GM12878 (cell line): ENCODE measurements around the gene INHBA. TPM values are rescaled to one million over a fixed set of nuclear protein-coding genes. Genes with fewer than 3 reads are reported as not detected.

Experiments
- BCLAF1 ChIP-seq: fragments of 450-650 bp; IDR thresholded peaks from 2 replicates; pipeline ENCODE4 v1.6.1; 2017; ENCODE audit warnings: antibody characterized with exemption, mild to moderate bottlenecking, moderate library complexity
- E2F8 ChIP-seq: fragments of 450-650 bp; IDR thresholded peaks from 2 replicates; pipeline ENCODE4 v1.6.1; 2018; ENCODE audit warnings: mild to moderate bottlenecking, low read depth, moderate library complexity; ENCODE audit not compliant: partially characterized antibody
- MEF2A ChIP-seq: IDR thresholded peaks from 2 replicates; pipeline ENCODE4 v1.6.1; 2011; ENCODE audit warnings: low read depth, mild to moderate bottlenecking, low read length, moderate library complexity; ENCODE audit not compliant: insufficient read depth
- NFYA ChIP-seq: IDR thresholded peaks from 2 replicates; pipeline ENCODE4 v1.6.1; 2011; ENCODE audit warnings: low read depth, mild to moderate bottlenecking, low read length, improper control_type of control experiment, borderline replicate concordance
- NFYB ChIP-seq: IDR thresholded peaks from 2 replicates; pipeline ENCODE4 v1.6.1; 2011; ENCODE audit warnings: low read depth, mild to moderate bottlenecking, low read length, improper control_type of control experiment, moderate library complexity; ENCODE audit not compliant: insufficient read depth
- NR2C2 ChIP-seq: IDR thresholded peaks from 2 replicates; pipeline ENCODE4 v1.6.1; 2011; ENCODE audit warnings: borderline replicate concordance, low read depth; ENCODE audit not compliant: control insufficient read depth, insufficient read length
- POLR2AphosphoS5 ChIP-seq: IDR thresholded peaks from 2 replicates; pipeline ENCODE4 v1.6.1; 2011; ENCODE audit warnings: mild to moderate bottlenecking, low read length, inconsistent platforms
- RAD21 ChIP-seq: IDR thresholded peaks from 2 replicates; pipeline ENCODE4 v1.6.1; 2011; ENCODE audit warnings: mild to moderate bottlenecking, low read depth, low read length, moderate library complexity; ENCODE audit not compliant: insufficient read depth
- RB1 ChIP-seq: fragments of 450-650 bp; formaldehyde crosslinking; IDR thresholded peaks from 2 replicates; pipeline ENCODE4 v1.6.1; 2017; ENCODE audit warnings: mild to moderate bottlenecking, borderline replicate concordance
- RCOR1 ChIP-seq: conservative IDR thresholded peaks from 2 replicates; pipeline ENCODE4 v1.6.1; 2012; ENCODE audit warnings: low read depth, low read length, improper control_type of control experiment
- SMAD5 ChIP-seq: IDR thresholded peaks from 2 replicates; pipeline ENCODE4 v1.6.1; 2016; ENCODE audit warnings: antibody characterized with exemption, low read depth
- SPI1 ChIP-seq: IDR thresholded peaks from 2 replicates; pipeline ENCODE4 v1.6.1; 2011; ENCODE audit warnings: low read depth, mild to moderate bottlenecking, low read length, moderate library complexity, borderline replicate concordance; ENCODE audit not compliant: insufficient read depth
- polyA plus RNA-seq, 11 experiments: library from polyadenylated mRNA; depleted of rRNA in 4 of 11; unstranded in 6 of 11; stranded (reverse) in 5 of 11; fragments of >200 nt; fragmentation: Nextera tagmentation in 4 of 11; fragmentation: Illumina TruSeq in 1 of 11; extraction: Ambion mirVana in 4 of 11; extraction: Trizol in 1 of 11; gene quantifications; 1 replicate in 1 of 11; 2 replicates in 10 of 11; pipeline versions ENCODE4 v1.2.1 to v1.2.3, GENCODE V29; 2011 to 2016; ENCODE audit warnings: inconsistent platforms in 2 of 11, missing spikeins in 2 of 11, low read depth in 1 of 11
- total RNA-seq, 4 experiments: library from RNA; depleted of rRNA in 3 of 4; stranded (reverse); fragments of >200 nt in 3 of 4; fragmentation: Illumina TruSeq in 1 of 4; extraction: Trizol in 1 of 4; gene quantifications; 2 replicates each; pipeline versions ENCODE4 v1.2.1 to v1.2.3, GENCODE V29; 2013 to 2021

INHBA gene
- total and polyA plus RNA-seq, 10 of the 15 experiments (the other 5 are each of a cell fraction or from before 2014, with no cell fraction given) = 0.04 to 0.05 (median 0.05) TPM; not detected in 6

GRCh38 chr7:41735206-41735605, 32.3 kb upstream of the INHBA start (continued):
- no peak for TF ChIP-seq MEF2A
- TF ChIP-seq RCOR1 = no peak
- no peak for TF ChIP-seq NFYA
- TF ChIP-seq E2F8 = no peak
- no peak for TF ChIP-seq RAD21
- no peak for TF ChIP-seq POLR2AphosphoS5
- no peak for TF ChIP-seq NFYB
- no peak for TF ChIP-seq NR2C2
- TF ChIP-seq BCLAF1 = no peak
- TF ChIP-seq SPI1 = no peak
- no peak for TF ChIP-seq RB1
- TF ChIP-seq SMAD5 = no peak
